HUES6 (cell line): ENCODE measurements around the gene PRKG1.
"Not testable (repeated sequence)": the region's sequence is repeated elsewhere in the genome, so short reads cannot be mapped to it uniquely, and the experiment has no call there.

Source experiments
- H3K27ac ChIP-seq: 2 replicates; pipeline ENCODE4 v1.7.0; 2013; ENCODE audit warnings: low read depth, mild to moderate bottlenecking, low read length, inconsistent platforms
- H3K27me3 ChIP-seq: 2 replicates; pipeline ENCODE4 v1.6.1; 2013; ENCODE audit warnings: low read length; ENCODE audit not compliant: control insufficient read depth, insufficient read depth
- H3K36me3 ChIP-seq: 2 replicates; pipeline ENCODE4 v1.6.1; 2013; ENCODE audit warnings: low read length; ENCODE audit not compliant: control insufficient read depth, insufficient read depth
- H3K4me1 ChIP-seq: 2 replicates; pipeline ENCODE4 v1.6.1; 2013; ENCODE audit warnings: low read length; ENCODE audit not compliant: control insufficient read depth, insufficient read depth
- H3K4me3 ChIP-seq: 2 replicates; pipeline ENCODE4 v1.5.1; 2013; ENCODE audit warnings: low read depth, low read length
- H3K9ac ChIP-seq: one replicate; pipeline ENCODE4 v1.6.1; 2013; ENCODE audit warnings: mild to moderate bottlenecking, low read length
- H3K9me3 ChIP-seq: 2 replicates; pipeline ENCODE4 v1.6.1; 2013; ENCODE audit warnings: low read depth, low read length; ENCODE audit not compliant: control insufficient read depth, insufficient read depth

The PRKG1 gene

GRCh38 chr10:51203359-51203758, 129.1 kb downstream of the PRKG1 start:
- Histone ChIP-seq H3K9ac (no peak overlapping the region), H3K4me3 (no peak overlapping the region), H3K27ac (0 out of 2 replicates have a peak overlapping the region, but pooled peaks have one; percentile 73), H3K27me3 (no peaks in the 10 kb centered on the region), H3K36me3 (no peaks in the 10 kb centered on the region), H3K4me1 (peaks cover 19% of the 10 kb centered on the region; the same call in 1 of the 2 replicates), H3K9me3 (no peaks in the 10 kb centered on the region)

- Histone ChIP-seq H3K27ac (peak overlapping the region; percentile 73; the same call in 1 of the 2 replicates), H3K9me3 (no peaks in the 10 kb centered on the region), H3K9ac (no peak overlapping the region), H3K27me3 (no peaks in the 10 kb centered on the region), H3K4me1 (peaks cover 19% of the 10 kb centered on the region; the same call in 1 of the 2 replicates), H3K36me3 (no peaks in the 10 kb centered on the region), H3K4me3 (no peak overlapping the region)
Measured at GRCh38 chr10:51204066-51204465, 129.8 kb downstream of the PRKG1 start.

GRCh38 chr10:51204701-51205100, 130.4 kb downstream of the PRKG1 start:
- H3K9me3 ChIP-seq: no peaks in the 10 kb centered on the region
- no peak overlapping the region for H3K4me3 ChIP-seq
- no peaks in the 10 kb centered on the region for H3K36me3 ChIP-seq

GRCh38 chr10:51206500-51206899, 132.2 kb downstream of the PRKG1 start:
- no peak overlapping the region for H3K9ac ChIP-seq
- H3K36me3 ChIP-seq: no peaks in the 10 kb centered on the region
- no peaks in the 10 kb centered on the region for H3K9me3 ChIP-seq
- no peak overlapping the region for H3K4me3 ChIP-seq
- H3K27me3 ChIP-seq: no peaks in the 10 kb centered on the region
- H3K4me1 ChIP-seq: peaks cover 19% of the 10 kb centered on the region; the same call in 1 of the 2 replicates
- H3K27ac ChIP-seq: no peak overlapping the region

More at GRCh38 chr10:51204701-51205100, 130.4 kb downstream of the PRKG1 start:
- Histone ChIP-seq H3K9ac (no peak overlapping the region), H3K27ac (peak overlapping the region; percentile 73; the same call in 1 of the 2 replicates), H3K27me3 (no peaks in the 10 kb centered on the region), H3K4me1 (peaks cover 19% of the 10 kb centered on the region; the same call in 1 of the 2 replicates)

GRCh38 chr10:51212937-51213336, 138.7 kb downstream of the PRKG1 start:
- not testable (repeated sequence) for H3K9me3 ChIP-seq, H3K27me3 ChIP-seq, H3K27ac ChIP-seq, H3K4me1 ChIP-seq, H3K4me3 ChIP-seq, H3K9ac ChIP-seq, H3K36me3 ChIP-seq

GRCh38 chr10:51214207-51215196, 140.2 kb downstream of the PRKG1 start:
- Histone ChIP-seq H3K9me3 (no peaks in the 10 kb centered on the region), H3K27me3 (no peaks in the 10 kb centered on the region), H3K27ac (no peak overlapping the region), H3K9ac (no peak overlapping the region), H3K36me3 (no peaks in the 10 kb centered on the region), H3K4me3 (no peak overlapping the region), H3K4me1 (peaks cover 7% of the 10 kb centered on the region)

GRCh38 chr10:51215951-51216834, 141.9 kb downstream of the PRKG1 start:
- Histone ChIP-seq H3K4me1 (peaks cover 7% of the 10 kb centered on the region), H3K9me3 (no peaks in the 10 kb centered on the region), H3K9ac (no peak overlapping the region), H3K27ac (no peak overlapping the region), H3K36me3 (no peaks in the 10 kb centered on the region), H3K4me3 (no peak overlapping the region), H3K27me3 (no peaks in the 10 kb centered on the region)

GRCh38 chr10:51217505-51217904, 143.2 kb downstream of the PRKG1 start:
- Histone ChIP-seq H3K36me3 (no peaks in the 10 kb centered on the region), H3K9ac (no peak overlapping the region), H3K4me1 (peaks cover 7% of the 10 kb centered on the region), H3K27ac (no peak overlapping the region), H3K9me3 (no peaks in the 10 kb centered on the region), H3K4me3 (no peak overlapping the region), H3K27me3 (no peaks in the 10 kb centered on the region)

- Histone ChIP-seq H3K9me3 (no peaks in the 10 kb centered on the region), H3K4me3 (no peak overlapping the region), H3K27me3 (no peaks in the 10 kb centered on the region), H3K36me3 (no peaks in the 10 kb centered on the region), H3K9ac (no peak overlapping the region), H3K27ac (no peak overlapping the region), H3K4me1 (no peaks in the 10 kb centered on the region)
Measured at GRCh38 chr10:51224671-51225161, 150.4 kb downstream of the PRKG1 start.

GRCh38 chr10:51227897-51228713, 153.8 kb downstream of the PRKG1 start:
- Histone ChIP-seq H3K27ac (no peak overlapping the region), H3K4me1 (peaks cover 4% of the 10 kb centered on the region; the same call in 1 of the 2 replicates), H3K27me3 (no peaks in the 10 kb centered on the region), H3K9me3 (no peaks in the 10 kb centered on the region), H3K9ac (no peak overlapping the region), H3K4me3 (no peak overlapping the region), H3K36me3 (no peaks in the 10 kb centered on the region)
